Activated CD4-positive, alpha-beta T cell treated with anti-CD3 and anti-CD28 coated beads, Interleukin-2, amount 10 ng/mL, durations not matched to agents 24 days and 14 days (primary cell): ENCODE measurements around the gene RAD1. TPM values are rescaled to one million over a fixed set of nuclear protein-coding genes. Genes with fewer than 3 reads are reported as not detected.

Experiments
- DNase-seq: peaks from one replicate; pipeline ENCODE4 v3.0.0; 2022
- H3K27ac Mint-ChIP-seq: one replicate; pipeline ENCODE4 v1.8.0; 2022; ENCODE audit warnings: mild to moderate bottlenecking, mixed read lengths
- H3K27me3 Mint-ChIP-seq: one replicate; pipeline ENCODE4 v1.8.0; 2022; ENCODE audit warnings: mixed read lengths
- H3K36me3 Mint-ChIP-seq: one replicate; pipeline ENCODE4 v1.8.0; 2022; ENCODE audit warnings: low read depth, mild to moderate bottlenecking, mixed read lengths
- H3K4me1 Mint-ChIP-seq: one replicate; pipeline ENCODE4 v1.8.0; 2021; ENCODE audit warnings: mixed read lengths
- H3K4me3 Mint-ChIP-seq: one replicate; pipeline ENCODE4 v1.8.0; 2022; ENCODE audit warnings: mild to moderate bottlenecking, moderate library complexity, mixed read lengths
- H3K9me3 Mint-ChIP-seq: one replicate; pipeline ENCODE4 v1.8.0; 2021; ENCODE audit warnings: mixed read lengths
- intact Hi-C: fragments of 100-400 bp; cut with micrococcal nuclease; formaldehyde crosslinking; loops from one replicate; pipeline ENCODE4 v1.15.1; 2023
- total RNA-seq: library from RNA; stranded (reverse); gene quantifications from 2 replicates; pipeline ENCODE4 v1.2.3, GENCODE V29; 2022

RAD1 gene
- 46.4 and 48.9 TPM in 2 replicates for total RNA-seq

DNA sequence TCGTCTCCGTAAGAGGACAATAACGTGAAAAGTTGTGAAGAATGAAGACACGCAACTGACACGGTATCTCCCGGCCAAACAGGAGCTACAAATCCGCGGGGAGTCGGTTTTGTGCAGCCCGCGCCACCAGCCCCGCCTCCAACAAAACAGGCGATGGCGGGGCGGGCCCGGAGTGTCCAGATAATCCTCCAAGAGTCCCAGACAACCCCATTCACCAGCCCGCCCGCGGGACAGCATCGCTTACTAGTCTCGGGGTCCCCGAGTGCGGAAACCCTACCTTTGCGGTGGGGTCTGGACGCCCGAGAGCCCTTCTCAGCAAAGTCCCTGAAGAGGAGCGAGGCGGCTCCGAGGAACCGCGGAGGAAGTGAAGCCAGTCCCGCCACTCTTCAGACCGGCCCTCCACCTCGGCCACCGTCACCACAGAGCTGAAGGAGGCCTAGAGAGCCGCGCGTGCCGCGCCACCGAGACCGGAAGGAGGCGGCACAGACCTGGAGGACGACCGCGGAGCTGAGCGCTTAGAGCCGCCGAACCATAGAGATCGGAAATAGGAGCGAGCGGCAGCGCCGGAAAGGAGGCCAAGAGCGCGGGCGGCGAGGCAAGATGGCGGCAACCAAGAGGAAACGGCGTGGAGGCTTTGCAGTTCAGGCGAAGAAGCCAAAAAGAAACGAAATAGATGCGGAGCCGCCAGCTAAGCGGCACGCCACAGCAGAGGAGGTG, at the start of gene RAD1, which contains the start of gene BRIX1:
RAD1 (minus strand) TSS at position 366 of the 717 bp plus-strand sequence. CDS start 612 bp downstream, outside the sequence.
BRIX1 (plus strand) TSS at position 573 of the 717 bp plus-strand sequence; CDS start at position 601, 28 bp downstream.
- intact Hi-C loops, result loop anchor here (1.0 to 10.0 kb wide), 8 partner anchors 9 to 1474 kb away; partner anchors contain the start of genes AMACR, DNAJC21, LMBRD2 and NADK2
- Mint-ChIP-seq H3K36me3 (peaks cover 34% of the 10 kb centered on the region), H3K4me3 (no peak within 1 kb of the TSS), H3K9me3 (no peaks in the 10 kb centered on the region), H3K4me1 (peaks cover 19% of the 10 kb centered on the region), H3K27me3 (no peaks in the 10 kb centered on the region), H3K27ac (peak within 1 kb of the TSS; percentile 71)
- peak; percentile 98 for DNase-seq

GRCh38 chr5:34959323-34959722, 44.0 kb upstream of the RAD1 start:
- no peaks in the 10 kb centered on the region for H3K27me3 Mint-ChIP-seq
- peak; percentile 69 for DNase-seq
- peaks cover 4% of the 10 kb centered on the region for H3K9me3 Mint-ChIP-seq
- no peak overlapping the region for H3K4me3 Mint-ChIP-seq
- H3K36me3 Mint-ChIP-seq, result peaks cover 20% of the 10 kb centered on the region
- no peak overlapping the region for H3K27ac Mint-ChIP-seq
- intact Hi-C loops, result loop anchor here (2.0 kb wide), 1 partner anchor 43 kb away; no protein-coding TSS in a partner anchor
- H3K4me1 Mint-ChIP-seq, result peaks cover 17% of the 10 kb centered on the region

- H3K36me3 Mint-ChIP-seq, result peaks cover 24% of the 10 kb centered on the region
- no peak overlapping the region for H3K27ac Mint-ChIP-seq
- intact Hi-C loops, result loop anchor here (2.0 kb wide), 1 partner anchor 45 kb away; no protein-coding TSS in a partner anchor
- no peaks in the 10 kb centered on the region for H3K9me3 Mint-ChIP-seq
- H3K27me3 Mint-ChIP-seq, result no peaks in the 10 kb centered on the region
- DNase-seq, result no peak
- H3K4me1 Mint-ChIP-seq, result peaks cover 17% of the 10 kb centered on the region
- no peak overlapping the region for H3K4me3 Mint-ChIP-seq
These were observed 42.8 kb upstream of the RAD1 start for GRCh38 chr5:34957857-34958690.

DNA sequence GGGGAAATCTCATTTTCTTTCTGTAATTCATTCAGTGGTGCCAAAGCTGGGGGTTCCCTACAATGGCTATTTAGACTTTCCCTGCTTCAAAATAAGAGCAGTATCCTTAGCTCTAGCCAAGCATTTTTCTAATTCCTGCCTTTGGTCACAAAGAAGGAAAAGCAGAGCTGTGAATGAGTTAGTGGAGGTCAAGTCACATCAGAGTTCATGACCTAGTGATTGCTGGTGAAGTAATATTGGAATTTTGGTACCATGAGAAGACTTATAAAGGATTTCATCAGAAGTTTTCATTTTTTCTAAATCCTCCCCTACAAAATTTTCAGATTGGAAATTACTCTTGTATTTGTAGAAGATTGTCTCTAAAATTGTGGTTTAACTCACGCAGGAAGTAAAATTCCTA, 42.0 kb upstream of the RAD1 start:
- DNase-seq, result no peak
- intact Hi-C loops, result no loop called here
- H3K27me3 Mint-ChIP-seq, result no peaks in the 10 kb centered on the region
- H3K27ac Mint-ChIP-seq, result no peak overlapping the region
- peaks cover 27% of the 10 kb centered on the region for H3K36me3 Mint-ChIP-seq
- H3K4me1 Mint-ChIP-seq, result peaks cover 17% of the 10 kb centered on the region
- no peaks in the 10 kb centered on the region for H3K9me3 Mint-ChIP-seq
- no peak overlapping the region for H3K4me3 Mint-ChIP-seq

DNA sequence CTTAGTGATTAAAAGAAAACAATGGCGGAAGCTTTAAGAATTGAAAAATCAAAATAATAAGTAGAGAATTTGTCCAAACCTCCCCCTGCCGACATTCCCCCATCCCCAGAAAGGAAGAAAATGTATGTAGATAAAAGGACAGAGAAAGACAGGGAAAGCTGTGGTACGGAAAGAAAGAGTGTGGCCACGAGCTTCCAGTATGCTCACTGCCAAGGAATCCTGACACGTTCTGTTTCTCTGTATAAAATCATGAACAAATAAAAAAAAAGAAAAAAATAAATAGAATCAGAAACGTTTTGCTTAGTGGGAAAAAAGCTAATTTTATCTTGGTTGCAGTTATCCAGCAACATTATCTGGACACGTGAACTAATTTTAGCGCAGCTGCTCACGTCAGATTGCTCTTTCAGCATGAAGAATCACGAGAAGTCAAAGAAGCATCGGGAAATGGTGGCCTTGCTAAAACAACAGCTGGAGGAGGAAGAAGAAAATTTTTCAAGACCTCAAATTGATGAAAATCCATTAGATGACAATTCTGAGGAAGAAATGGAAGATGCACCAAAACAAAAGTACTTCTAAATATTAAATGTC, 29.2 kb upstream of the RAD1 start:
- H3K4me3 Mint-ChIP-seq, result no peak overlapping the region
- no peaks in the 10 kb centered on the region for H3K4me1 Mint-ChIP-seq
- H3K36me3 Mint-ChIP-seq, result peaks cover 42% of the 10 kb centered on the region
- DNase-seq, result no peak
- H3K27me3 Mint-ChIP-seq, result no peaks in the 10 kb centered on the region
- intact Hi-C loops, result no loop called here
- no peaks in the 10 kb centered on the region for H3K9me3 Mint-ChIP-seq
- H3K27ac Mint-ChIP-seq, result no peak overlapping the region

- intact Hi-C loops, result no loop called here
- Mint-ChIP-seq H3K9me3 (no peaks in the 10 kb centered on the region), H3K36me3 (peaks cover 41% of the 10 kb centered on the region)
These were observed 28.7 kb upstream of the RAD1 start for GRCh38 chr5:34944044-34944443.

GRCh38 chr5:34941936-34942335, 26.6 kb upstream of the RAD1 start:
- Mint-ChIP-seq H3K27ac (no peak overlapping the region), H3K27me3 (no peaks in the 10 kb centered on the region), H3K4me3 (no peak overlapping the region), H3K36me3 (peaks cover 44% of the 10 kb centered on the region), H3K4me1 (no peaks in the 10 kb centered on the region), H3K9me3 (no peaks in the 10 kb centered on the region)
- DNase-seq, result no peak
- intact Hi-C loops, result no loop called here

More at GRCh38 chr5:34944044-34944443, 28.7 kb upstream of the RAD1 start:
- Mint-ChIP-seq H3K4me1 (no peaks in the 10 kb centered on the region), H3K27ac (no peak overlapping the region), H3K27me3 (no peaks in the 10 kb centered on the region), H3K4me3 (no peak overlapping the region)
- peak; percentile 41 for DNase-seq

DNA sequence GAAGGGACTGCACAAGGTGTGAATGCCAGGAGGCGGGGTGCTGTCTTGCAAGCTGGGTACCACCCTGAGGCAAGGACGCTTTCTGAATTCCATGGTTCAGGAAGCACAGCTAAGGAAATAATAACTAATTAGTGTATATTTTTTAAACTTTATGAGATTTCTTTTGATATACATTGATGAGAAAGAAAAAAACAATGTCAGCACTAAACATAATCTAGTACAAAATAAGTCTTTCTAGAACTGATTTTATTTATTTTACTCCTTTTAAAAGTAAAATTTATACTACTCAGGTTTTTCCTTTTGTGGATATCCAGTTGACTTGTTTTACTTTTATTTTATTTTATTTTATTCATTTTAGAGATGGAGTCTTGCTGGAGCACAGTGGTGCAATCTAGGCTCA, 17.6 kb upstream of the RAD1 start:
- no peak for DNase-seq
- Mint-ChIP-seq H3K4me1 (peaks cover 31% of the 10 kb centered on the region), H3K27me3 (no peaks in the 10 kb centered on the region), H3K27ac (no peak overlapping the region), H3K9me3 (no peaks in the 10 kb centered on the region), H3K36me3 (peaks cover 36% of the 10 kb centered on the region), H3K4me3 (no peak overlapping the region)
- intact Hi-C loops, result no loop called here

DNA sequence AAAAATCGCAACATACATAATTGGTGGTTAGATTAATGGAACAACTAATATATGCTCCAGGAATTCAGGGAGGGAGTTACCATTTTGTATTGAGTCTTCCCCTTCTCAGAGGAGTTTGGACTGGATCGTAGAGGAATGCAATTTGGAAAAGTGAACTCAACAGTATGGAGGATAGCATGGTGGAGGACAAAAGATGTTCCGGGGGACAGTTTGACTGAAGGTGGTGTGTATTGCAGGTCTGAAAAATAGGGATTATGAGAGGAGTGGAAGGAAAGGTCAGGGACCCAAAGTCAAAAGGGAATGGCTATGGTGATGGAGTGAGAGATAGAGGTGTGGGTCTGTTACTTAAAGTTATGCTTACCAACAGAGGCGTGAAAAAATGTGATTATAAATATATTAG, 15.6 kb upstream of the RAD1 start:
- H3K27me3 Mint-ChIP-seq, result no peaks in the 10 kb centered on the region
- intact Hi-C loops, result no loop called here
- H3K36me3 Mint-ChIP-seq, result peaks cover 38% of the 10 kb centered on the region
- H3K4me3 Mint-ChIP-seq, result peak overlapping the region; percentile 99
- peak overlapping the region; percentile 97 for H3K27ac Mint-ChIP-seq
- no peaks in the 10 kb centered on the region for H3K9me3 Mint-ChIP-seq
- H3K4me1 Mint-ChIP-seq, result peaks cover 33% of the 10 kb centered on the region
- no peak for DNase-seq

GRCh38 chr5:34930462-34930844, 15.1 kb upstream of the RAD1 start:
- no peak for DNase-seq
- H3K9me3 Mint-ChIP-seq, result no peaks in the 10 kb centered on the region
- H3K4me3 Mint-ChIP-seq, result peak overlapping the region; percentile 99
- intact Hi-C loops, result no loop called here
- H3K36me3 Mint-ChIP-seq, result peaks cover 41% of the 10 kb centered on the region
- H3K27me3 Mint-ChIP-seq, result no peaks in the 10 kb centered on the region
- H3K4me1 Mint-ChIP-seq, result peaks cover 33% of the 10 kb centered on the region
- H3K27ac Mint-ChIP-seq, result peak overlapping the region; percentile 97

- Mint-ChIP-seq H3K27ac (peak overlapping the region; percentile 97), H3K4me1 (peaks cover 33% of the 10 kb centered on the region), H3K27me3 (no peaks in the 10 kb centered on the region), H3K4me3 (peak overlapping the region; percentile 99), H3K9me3 (no peaks in the 10 kb centered on the region), H3K36me3 (peaks cover 40% of the 10 kb centered on the region)
- intact Hi-C loops, result loop anchor here (1.0 to 10.0 kb wide), 2 partner anchors 15 to 975 kb away; partner anchors contain the start of genes BRIX1 and RAD1
- peak; percentile 95 for DNase-seq
These were observed 14.6 kb upstream of the RAD1 start for GRCh38 chr5:34929720-34930461.

DNA sequence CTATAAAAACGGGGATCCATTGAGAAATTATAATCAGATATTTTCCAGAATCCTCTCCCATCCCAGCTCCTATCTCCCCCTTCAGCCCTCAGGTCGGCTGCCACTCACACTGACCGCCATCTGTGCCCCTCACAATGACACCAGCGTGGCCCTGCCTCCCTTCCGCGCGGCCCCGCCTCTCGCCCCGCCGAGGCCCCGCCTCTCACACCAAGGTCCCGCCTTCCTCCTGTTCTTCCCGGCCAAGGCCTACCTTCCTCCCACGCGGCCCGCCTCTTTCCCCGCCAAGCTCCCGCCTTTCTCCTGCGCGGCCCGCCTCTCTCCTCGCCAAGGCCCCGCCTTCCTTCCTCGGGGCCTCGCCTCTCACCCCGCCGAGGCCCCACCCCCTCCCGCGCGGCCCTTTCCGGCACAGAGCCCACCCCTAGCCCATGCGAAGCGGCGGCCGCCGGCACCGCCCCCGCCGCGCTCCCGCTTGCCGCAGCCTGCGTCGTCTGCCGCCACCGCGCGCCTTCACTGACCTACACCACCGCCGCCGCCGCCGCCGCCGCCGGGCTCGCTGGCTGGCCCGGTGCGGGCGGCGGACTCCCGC, 13.9 kb upstream of the RAD1 start, which contains the start of gene DNAJC21:
DNAJC21 (plus strand) TSS at position 426 of the 586 bp plus-strand sequence. CDS start 261 bp downstream, outside the sequence.
- Mint-ChIP-seq H3K36me3 (peaks cover 41% of the 10 kb centered on the region), H3K27ac (peak within 1 kb of the TSS; percentile 97), H3K27me3 (no peaks in the 10 kb centered on the region), H3K9me3 (no peaks in the 10 kb centered on the region), H3K4me1 (peaks cover 35% of the 10 kb centered on the region), H3K4me3 (peak within 1 kb of the TSS; percentile 99)
- peak; percentile 100 for DNase-seq
- intact Hi-C loops, result loop anchor here (1.0 to 10.0 kb wide), 2 partner anchors 14 to 976 kb away; partner anchors contain the start of genes BRIX1 and RAD1
